Measurements from ENCODE around the gene DCK. TPM values are rescaled to one million over a fixed set of nuclear protein-coding genes. Genes with fewer than 3 reads are reported as not detected.
"Not testable (repeated sequence)": the region's sequence is repeated elsewhere in the genome, so short reads cannot be mapped to it uniquely, and the experiment has no call there.

The DCK gene
- total RNA-seq, 2 donors from 2014 or later: 11.9 to 13.5 TPM

GRCh38 chr4:71045256-71045655 is 51.8 kb downstream of the DCK start:
- intact Hi-C loops (cut with DNase I, micrococcal nuclease): no loop called here
- DNase-seq (no peak), ATAC-seq (no peak)

DNA sequence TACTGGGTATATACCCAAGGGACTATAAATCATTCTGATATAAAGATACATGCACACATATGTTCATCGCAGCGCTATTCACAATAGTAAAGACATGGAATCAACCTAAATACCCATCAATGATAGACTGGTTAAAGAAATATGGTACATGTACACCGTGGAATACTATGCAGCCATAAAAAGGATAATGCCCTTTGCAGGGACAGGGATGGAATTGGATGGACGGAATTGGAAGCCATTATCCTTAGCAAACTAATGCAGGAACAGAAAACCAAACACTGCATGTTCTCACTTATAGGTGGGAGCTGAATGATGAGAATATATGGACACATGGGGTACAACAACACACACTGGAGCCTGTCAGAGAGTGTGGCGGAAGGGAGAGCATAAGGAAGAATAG is 55.9 kb downstream of the DCK start:
- intact Hi-C loops (cut with DNase I, micrococcal nuclease): no loop called here
- DNase-seq (no peak), ATAC-seq (no peak)

DNA sequence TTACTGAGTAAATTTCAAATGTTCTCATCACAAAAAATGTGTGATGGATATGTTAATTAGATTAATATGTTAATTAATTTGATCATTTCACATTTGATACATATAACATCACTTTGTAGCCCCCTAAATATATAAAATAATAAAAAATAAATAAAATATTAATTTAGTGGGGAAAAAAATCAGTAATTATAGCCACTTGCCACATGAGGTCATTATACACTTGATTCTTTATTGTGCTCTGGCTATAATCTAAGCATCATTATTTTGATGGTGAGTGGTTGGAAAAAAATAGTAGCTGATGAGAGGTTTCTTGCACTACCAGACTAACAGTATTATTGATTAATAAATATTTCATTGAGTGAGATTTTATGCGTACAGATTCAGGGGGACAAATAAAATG is 57.4 kb downstream of the DCK start:
- intact Hi-C loops (cut with DNase I, micrococcal nuclease): no loop called here
- DNase-seq: no peak
- no peak for ATAC-seq

DNA sequence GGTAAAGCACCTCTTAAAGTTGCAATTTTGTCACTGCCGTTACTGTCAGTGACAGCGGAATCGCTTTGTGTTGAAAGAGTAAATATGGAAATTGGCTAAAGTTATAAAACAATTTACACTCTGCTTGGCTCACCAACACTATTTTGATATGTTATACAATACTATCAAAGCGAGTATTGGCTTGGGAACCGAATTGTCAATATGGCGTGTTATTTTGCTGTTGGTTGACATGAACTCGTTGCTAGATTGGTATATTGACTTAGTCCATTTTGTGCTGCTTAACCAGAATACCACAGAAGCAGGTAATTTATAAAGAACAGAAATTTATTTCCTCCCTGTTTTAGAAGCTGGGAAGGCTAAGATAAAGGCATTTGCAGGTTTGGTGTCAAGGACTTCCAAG is 58.6 kb downstream of the DCK start:
- intact Hi-C loops (cut with DNase I, micrococcal nuclease): no loop called here
- ATAC-seq (no peak), DNase-seq (no peak)

GRCh38 chr4:71052716-71053115 is 59.3 kb downstream of the DCK start:
- ATAC-seq: no peak
- DNase-seq: no peak
- intact Hi-C loops (cut with DNase I, micrococcal nuclease): no loop called here

DNA sequence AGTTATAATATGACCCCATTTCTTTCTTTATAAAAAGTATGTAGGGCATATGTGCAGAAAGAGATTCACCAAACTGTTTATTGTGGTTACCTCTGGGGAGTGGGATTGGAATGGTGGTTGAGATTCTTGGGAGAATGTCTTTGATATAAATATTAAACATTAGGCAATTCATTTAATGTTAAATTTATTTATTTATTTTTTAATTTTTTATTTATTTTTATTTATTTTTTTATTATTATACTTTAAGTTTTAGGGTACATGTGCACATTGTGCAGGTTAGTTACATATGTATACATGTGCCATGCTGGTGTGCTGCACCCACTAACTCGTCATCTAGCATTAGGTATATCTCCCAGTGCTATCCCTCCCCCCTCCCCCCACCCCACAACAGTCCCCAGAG is 60.2 kb downstream of the DCK start:
- ATAC-seq: not testable (repeated sequence)

GRCh38 chr4:71059573-71059972 is 66.1 kb downstream of the DCK start:
- intact Hi-C loops (cut with DNase I, micrococcal nuclease): not testable (repeated sequence)
- peak in 1 of 2 donors; percentile 18 for DNase-seq
- peak; percentile 28 for ATAC-seq

More for the DNA sequence above, 60.2 kb downstream of the DCK start:
- intact Hi-C loops (cut with DNase I, micrococcal nuclease); DNase-seq: not testable (repeated sequence)

- ATAC-seq (no peak), DNase-seq (no peak)
- intact Hi-C loops (cut with DNase I, micrococcal nuclease): no loop called here
Observed at GRCh38 chr4:71062436-71062835, 69.0 kb downstream of the DCK start.

GRCh38 chr4:71063711-71064110 is 70.3 kb downstream of the DCK start:
- intact Hi-C loops (cut with DNase I, micrococcal nuclease): no loop called here
- ATAC-seq: peak; percentile 60
- DNase-seq: no peak

- intact Hi-C loops (cut with DNase I, micrococcal nuclease): no loop called here
- DNase-seq: no peak
- no peak for ATAC-seq
Observed at GRCh38 chr4:71064521-71064920, 71.1 kb downstream of the DCK start.

- no peak for ATAC-seq
- intact Hi-C loops (cut with DNase I, micrococcal nuclease): no loop called here
- no peak for DNase-seq
Observed at GRCh38 chr4:71065991-71066510, 72.6 kb downstream of the DCK start.

GRCh38 chr4:71066737-71067716 is 73.6 kb downstream of the DCK start:
- no peak for DNase-seq
- intact Hi-C loops (cut with DNase I, micrococcal nuclease): no loop called here
- peak; percentile 75 for ATAC-seq

GRCh38 chr4:71069063-71069462 is 75.6 kb downstream of the DCK start:
- ATAC-seq: peak; percentile 77
- intact Hi-C loops (cut with DNase I, micrococcal nuclease): no loop called here
- DNase-seq: no peak

- ATAC-seq (no peak), DNase-seq (no peak)
- intact Hi-C loops (cut with DNase I, micrococcal nuclease): no loop called here
Observed at GRCh38 chr4:71070015-71070414, 76.6 kb downstream of the DCK start.

- intact Hi-C loops (cut with DNase I, micrococcal nuclease): no loop called here
- ATAC-seq (peak; percentile 77), DNase-seq (peak; percentile 23 to 29)
Observed at GRCh38 chr4:71074452-71075299, 81.2 kb downstream of the DCK start.

Other genes with a start within 250 kb of the DCK start
- 10 to 100 TPM; 79.3 to 86.0 TPM for gene GRSF1, start 153.8 kb upstream of the DCK start, total RNA-seq
- 10 to 100 TPM; 14.7 to 15.8 TPM for gene MOB1B, start 91.3 kb upstream of the DCK start, total RNA-seq